SU-DHL-6 (cell line): ENCODE results near the gene NOBOX.

ENCODE experiments used
- H2AFZ ChIP-seq: fragments of 200-600 bp; sonication (generic); 2 replicates; pipeline ENCODE4 v1.6.1; 2014; ENCODE audit warnings: low read depth, mild to moderate bottlenecking, moderate library complexity, mixed read lengths, antibody characterized with exemption, low read length; ENCODE audit not compliant: severe bottlenecking
- H3F3A ChIP-seq: fragments of 200-600 bp; shearing (Covaris generic); 2 replicates; pipeline ENCODE4 v1.6.0; 2016; ENCODE audit warnings: antibody characterized with exemption, mild to moderate bottlenecking; ENCODE audit not compliant: insufficient read depth
- H3K27ac ChIP-seq: fragments of 200-600 bp; sonication (generic); 2 replicates; pipeline ENCODE4 v1.5.1; 2016; ENCODE audit warnings: low read depth, mild to moderate bottlenecking, low read length, moderate library complexity, mixed read lengths
- H3K27me3 ChIP-seq: fragments of 200-600 bp; sonication (generic), shearing (Covaris generic); 2 replicates; pipeline ENCODE4 v1.6.0; 2014; ENCODE audit warnings: mild to moderate bottlenecking, low read length
- H3K36me3 ChIP-seq: fragments of 200-600 bp; sonication (generic); 2 replicates; pipeline ENCODE4 v1.6.1; 2014; ENCODE audit warnings: mild to moderate bottlenecking, low read length, mixed read lengths
- H3K4me2 ChIP-seq: fragments of 300-600, 200-600 bp; shearing (Covaris generic), sonication (generic); 2 replicates; pipeline ENCODE4 v1.6.0; 2014; ENCODE audit warnings: low read length, low read depth, mild to moderate bottlenecking; ENCODE audit not compliant: poor library complexity, severe bottlenecking
- H3K4me3 ChIP-seq: fragments of 200-600 bp; sonication (generic); 2 replicates; pipeline ENCODE4 v1.5.1; 2014; ENCODE audit warnings: antibody characterized with exemption, low read length, mild to moderate bottlenecking, mixed read lengths; ENCODE audit not compliant: insufficient read depth, poor library complexity, severe bottlenecking
- H3K79me2 ChIP-seq: fragments of 200-600 bp; sonication (generic); 2 replicates; pipeline ENCODE4 v1.6.1; 2014; ENCODE audit warnings: mild to moderate bottlenecking, low read length, moderate library complexity; ENCODE audit not compliant: insufficient read depth
- H3K9ac ChIP-seq: fragments of 200-600 bp; sonication (generic); 2 replicates; pipeline ENCODE4 v1.7.0; 2014; ENCODE audit warnings: mild to moderate bottlenecking, low read length
- H3K9me2 ChIP-seq: fragments of 200-600 bp; sonication (generic); replicated peaks from 2 replicates; pipeline ENCODE4 v1.6.1; 2014; ENCODE audit warnings: low read length; ENCODE audit not compliant: insufficient read depth
- H3K9me3 ChIP-seq: fragments of 200-600 bp; sonication (generic); 2 replicates; pipeline ENCODE4 v1.6.1; 2014; ENCODE audit warnings: low read length, mixed read lengths; ENCODE audit not compliant: insufficient read depth
- H4K20me1 ChIP-seq: fragments of 200-600 bp; sonication (generic); 2 replicates; pipeline ENCODE4 v1.6.1; 2014; ENCODE audit warnings: low read depth, mild to moderate bottlenecking, antibody characterized with exemption, low read length, moderate library complexity, mixed read lengths
- EZH2phosphoT487 ChIP-seq: fragments of 200-600 bp; sonication (generic), shearing (Covaris generic); conservative IDR thresholded peaks from 2 replicates; pipeline ENCODE4 v1.6.1; 2018; ENCODE audit warnings: mild to moderate bottlenecking, antibody characterized with exemption, low read length, moderate library complexity, mixed read lengths
- TF ChIP-seq, protein P1 (sequence below): fragments of 200-600 bp; sonication (generic); IDR thresholded peaks from one replicate; pipeline ENCODE4 v1.5.1; 2017; ENCODE audit warnings: antibody characterized with exemption, mild to moderate bottlenecking, low read length, moderate library complexity; ENCODE audit not compliant: insufficient read depth, poor library complexity, severe bottlenecking

The NOBOX gene

DNA sequence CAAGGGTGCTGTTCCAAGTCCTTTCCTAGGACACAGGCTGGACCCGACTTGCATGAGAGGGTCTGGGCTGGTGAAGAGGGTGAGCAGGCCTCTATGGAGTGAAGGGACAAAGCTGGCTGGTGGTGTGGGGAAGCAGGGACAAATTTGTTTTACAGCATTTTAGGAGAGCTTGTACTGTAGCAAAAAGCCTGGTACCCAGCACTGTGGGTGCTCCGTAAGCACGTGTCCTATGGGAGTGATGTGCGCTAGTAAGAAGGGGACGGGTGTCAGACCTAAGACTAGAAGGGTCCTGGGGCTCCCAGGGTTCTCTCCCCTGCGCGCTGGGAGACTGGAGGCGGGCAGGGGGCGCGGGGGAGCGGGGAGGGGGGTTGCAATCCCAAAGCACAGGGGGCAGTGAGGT is 391 bp downstream of the NOBOX start:
- H3K4me2 ChIP-seq: no peak overlapping the region
- H3K9me2 ChIP-seq: no peaks in the 10 kb centered on the region

DNA sequence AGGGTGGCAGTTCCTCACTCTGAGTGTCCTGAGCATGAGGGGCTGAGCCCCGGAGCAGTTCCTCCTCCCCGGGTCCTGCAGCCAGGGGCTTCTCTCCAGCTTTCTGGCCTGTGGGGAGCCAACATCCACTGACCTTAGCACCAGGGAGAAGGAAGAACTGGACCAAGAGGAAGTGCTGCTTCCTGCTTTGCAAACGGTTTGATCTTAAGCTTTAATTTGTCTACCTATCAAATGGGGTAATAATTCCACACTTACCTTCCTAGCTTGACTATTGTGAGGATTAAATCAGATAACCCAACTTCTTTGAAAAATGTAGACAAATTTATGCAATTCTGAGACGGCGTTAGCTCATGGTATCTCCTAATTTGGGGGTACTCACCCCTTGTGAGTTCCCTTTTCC is 2.0 kb downstream of the NOBOX start:
- Histone ChIP-seq H3K4me3 (no peak overlapping the region), H3F3A (no peaks in the 10 kb centered on the region), H2AFZ (no peak overlapping the region), H4K20me1 (no peaks in the 10 kb centered on the region), H3K9me2 (no peaks in the 10 kb centered on the region), H3K9ac (no peak overlapping the region), H3K9me3 (no peaks in the 10 kb centered on the region), H3K4me2 (no peak overlapping the region), H3K36me3 (no peaks in the 10 kb centered on the region), H3K27ac (no peak overlapping the region), H3K79me2 (no peaks in the 10 kb centered on the region), H3K27me3 (no peaks in the 10 kb centered on the region)
- TF ChIP-seq EZH2phosphoT487: no peak
- TF ChIP-seq, protein P1, sequence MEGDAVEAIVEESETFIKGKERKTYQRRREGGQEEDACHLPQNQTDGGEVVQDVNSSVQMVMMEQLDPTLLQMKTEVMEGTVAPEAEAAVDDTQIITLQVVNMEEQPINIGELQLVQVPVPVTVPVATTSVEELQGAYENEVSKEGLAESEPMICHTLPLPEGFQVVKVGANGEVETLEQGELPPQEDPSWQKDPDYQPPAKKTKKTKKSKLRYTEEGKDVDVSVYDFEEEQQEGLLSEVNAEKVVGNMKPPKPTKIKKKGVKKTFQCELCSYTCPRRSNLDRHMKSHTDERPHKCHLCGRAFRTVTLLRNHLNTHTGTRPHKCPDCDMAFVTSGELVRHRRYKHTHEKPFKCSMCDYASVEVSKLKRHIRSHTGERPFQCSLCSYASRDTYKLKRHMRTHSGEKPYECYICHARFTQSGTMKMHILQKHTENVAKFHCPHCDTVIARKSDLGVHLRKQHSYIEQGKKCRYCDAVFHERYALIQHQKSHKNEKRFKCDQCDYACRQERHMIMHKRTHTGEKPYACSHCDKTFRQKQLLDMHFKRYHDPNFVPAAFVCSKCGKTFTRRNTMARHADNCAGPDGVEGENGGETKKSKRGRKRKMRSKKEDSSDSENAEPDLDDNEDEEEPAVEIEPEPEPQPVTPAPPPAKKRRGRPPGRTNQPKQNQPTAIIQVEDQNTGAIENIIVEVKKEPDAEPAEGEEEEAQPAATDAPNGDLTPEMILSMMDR: no peak

More for the DNA sequence above, 391 bp downstream of the NOBOX start:
- H3K27ac ChIP-seq: no peak overlapping the region
- H3F3A ChIP-seq: no peaks in the 10 kb centered on the region
- H3K9ac ChIP-seq: no peak overlapping the region
- no peaks in the 10 kb centered on the region for H4K20me1 ChIP-seq
- H2AFZ ChIP-seq: no peak overlapping the region
- no peaks in the 10 kb centered on the region for H3K36me3 ChIP-seq
- no peak for TF ChIP-seq EZH2phosphoT487
- TF ChIP-seq, protein P1: no peak
- no peaks in the 10 kb centered on the region for H3K79me2 ChIP-seq
- no peaks in the 10 kb centered on the region for H3K27me3 ChIP-seq
- H3K4me3 ChIP-seq: no peak overlapping the region
- no peaks in the 10 kb centered on the region for H3K9me3 ChIP-seq

DNA sequence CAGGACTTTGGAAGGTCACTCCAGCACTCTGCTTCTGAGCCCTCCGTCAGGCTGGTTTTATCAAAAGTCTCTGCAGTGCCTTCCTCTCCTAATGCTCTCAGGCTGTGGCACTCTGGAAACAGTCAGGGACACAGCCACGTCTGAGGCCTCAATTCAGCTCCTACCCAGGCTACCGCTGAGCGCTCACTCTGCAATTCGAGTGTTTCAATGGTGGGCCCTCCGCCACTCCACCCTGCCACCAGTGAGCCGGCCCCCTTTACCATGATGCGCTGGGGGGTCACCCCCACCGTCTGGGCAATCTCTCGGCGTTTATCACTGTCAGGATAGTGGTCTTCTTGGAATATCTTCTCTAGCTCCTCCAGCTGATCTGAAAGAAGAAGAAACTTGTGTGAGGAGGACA is 3.5 kb downstream of the NOBOX start:
- Histone ChIP-seq H2AFZ (no peak overlapping the region), H3K9ac (no peak overlapping the region), H3K4me3 (no peak overlapping the region), H3K9me2 (no peaks in the 10 kb centered on the region), H3K27me3 (no peaks in the 10 kb centered on the region), H4K20me1 (no peaks in the 10 kb centered on the region), H3K27ac (no peak overlapping the region), H3K36me3 (no peaks in the 10 kb centered on the region), H3F3A (no peaks in the 10 kb centered on the region), H3K79me2 (no peaks in the 10 kb centered on the region), H3K9me3 (no peaks in the 10 kb centered on the region), H3K4me2 (no peak overlapping the region)
- TF ChIP-seq EZH2phosphoT487: no peak
- TF ChIP-seq, protein P1: no peak

DNA sequence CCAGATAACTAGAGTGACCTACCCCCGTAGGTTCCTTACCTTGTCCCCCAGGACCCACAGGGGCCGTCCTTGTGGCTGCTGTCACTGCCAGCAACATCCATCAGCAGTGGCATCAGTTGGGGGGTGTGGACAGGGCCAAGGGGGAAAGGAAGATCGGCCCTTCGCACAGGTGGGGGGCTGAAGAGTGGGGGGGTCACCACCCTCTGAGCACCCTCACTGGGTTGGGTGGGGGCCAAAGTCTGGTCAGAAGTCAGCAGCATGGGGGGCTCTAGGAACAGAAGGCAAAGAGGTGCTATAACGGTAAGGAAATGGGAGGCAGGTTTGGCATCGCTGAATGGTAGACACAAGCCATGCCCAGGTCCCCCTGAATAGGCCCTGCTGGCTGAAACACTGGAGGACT is 4.6 kb downstream of the NOBOX start:
- Histone ChIP-seq H3K9ac (no peak overlapping the region), H3K36me3 (no peaks in the 10 kb centered on the region), H3K9me3 (no peaks in the 10 kb centered on the region), H3K79me2 (no peaks in the 10 kb centered on the region), H3F3A (no peaks in the 10 kb centered on the region), H3K4me2 (no peak overlapping the region), H3K27ac (no peak overlapping the region), H3K9me2 (no peaks in the 10 kb centered on the region), H3K27me3 (no peaks in the 10 kb centered on the region), H3K4me3 (no peak overlapping the region), H2AFZ (no peak overlapping the region), H4K20me1 (no peaks in the 10 kb centered on the region)
- TF ChIP-seq EZH2phosphoT487: no peak
- TF ChIP-seq, protein P1: no peak
